Stomach smooth muscle (tissue), 2 donors: ENCODE results near the gene DUSP2.
A peak's percentile ranks its signal among the peaks of the same experiment; 100 is the strongest.

ENCODE experiments used
- H3K27ac ChIP-seq: one replicate; pipeline ENCODE4 v1.7.0; 2013; ENCODE audit warnings: mild to moderate bottlenecking, low read length, inconsistent platforms
- H3K27me3 ChIP-seq, 2 donors: one replicate each; pipeline ENCODE4 v1.7.0; 2013; ENCODE audit warnings: low read length in 2 of 2; ENCODE audit not compliant: insufficient read depth in 2 of 2, control insufficient read depth in 1 of 2
- H3K36me3 ChIP-seq, 2 donors: one replicate each; pipeline ENCODE4 v1.7.0; 2013; ENCODE audit warnings: low read length in 2 of 2; ENCODE audit not compliant: control insufficient read depth in 2 of 2, insufficient read depth in 2 of 2
- H3K4me1 ChIP-seq: one replicate; pipeline ENCODE4 v1.7.0; 2013; ENCODE audit warnings: low read length; ENCODE audit not compliant: control insufficient read depth, insufficient read depth
- H3K4me3 ChIP-seq, 2 donors: one replicate each; pipeline ENCODE4 v1.7.0; 2013; ENCODE audit warnings: low read length in 2 of 2
- H3K9ac ChIP-seq, 2 donors: one replicate each; pipeline ENCODE4 v1.7.0; 2013; ENCODE audit warnings: low read length in 2 of 2, mild to moderate bottlenecking in 1 of 2
- H3K9me3 ChIP-seq, 2 donors: one replicate each; pipeline ENCODE4 v1.7.0; 2013; ENCODE audit warnings: low read length in 2 of 2; ENCODE audit not compliant: control insufficient read depth in 2 of 2
- donor health status: healthy.
- donor health status: Pancreatic carcinoma.

The DUSP2 gene

DNA sequence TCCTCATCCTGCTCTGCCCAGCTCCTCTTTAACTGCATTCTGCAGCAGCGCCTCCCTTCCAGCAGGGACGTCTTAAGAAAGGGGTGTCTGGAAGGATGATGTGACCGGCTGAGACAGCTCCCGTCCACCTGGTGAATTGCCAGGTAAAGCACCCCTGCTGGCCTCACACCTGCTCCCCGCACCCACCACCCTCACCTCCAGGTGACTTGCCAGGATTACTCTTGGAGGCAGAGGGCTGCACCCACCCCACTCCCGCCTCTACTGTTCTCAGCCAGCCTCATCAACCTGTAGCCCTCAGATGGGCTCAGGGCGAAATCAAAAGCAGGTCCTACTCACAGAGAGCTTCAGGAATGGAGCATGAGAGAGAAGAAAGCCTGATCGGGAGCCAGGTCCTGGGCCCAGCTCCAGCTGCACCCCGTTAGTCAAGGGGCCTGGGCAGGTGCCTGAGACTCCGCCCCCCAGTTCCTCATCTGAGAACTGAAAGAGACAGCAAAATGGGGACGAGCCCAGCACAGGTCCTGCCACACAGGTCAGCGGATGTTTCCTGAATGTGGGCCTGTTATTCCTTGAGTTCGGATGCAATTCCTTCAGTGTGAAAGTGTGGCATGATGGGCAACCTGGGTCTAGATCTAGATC, 34.5 kb downstream of the DUSP2 start:
- Histone ChIP-seq H3K4me1 (peaks cover 14% of the 10 kb centered on the region), H3K36me3 (no peaks in the 10 kb centered on the region), H3K4me3 (no peak overlapping the region), H3K27ac (no peak overlapping the region), H3K27me3 (peaks cover 2 to 10% of the 10 kb centered on the region in 2 donors), H3K9me3 (peaks cover 0 to under 1% of the 10 kb centered on the region in 2 donors), H3K9ac (no peak overlapping the region)

DNA sequence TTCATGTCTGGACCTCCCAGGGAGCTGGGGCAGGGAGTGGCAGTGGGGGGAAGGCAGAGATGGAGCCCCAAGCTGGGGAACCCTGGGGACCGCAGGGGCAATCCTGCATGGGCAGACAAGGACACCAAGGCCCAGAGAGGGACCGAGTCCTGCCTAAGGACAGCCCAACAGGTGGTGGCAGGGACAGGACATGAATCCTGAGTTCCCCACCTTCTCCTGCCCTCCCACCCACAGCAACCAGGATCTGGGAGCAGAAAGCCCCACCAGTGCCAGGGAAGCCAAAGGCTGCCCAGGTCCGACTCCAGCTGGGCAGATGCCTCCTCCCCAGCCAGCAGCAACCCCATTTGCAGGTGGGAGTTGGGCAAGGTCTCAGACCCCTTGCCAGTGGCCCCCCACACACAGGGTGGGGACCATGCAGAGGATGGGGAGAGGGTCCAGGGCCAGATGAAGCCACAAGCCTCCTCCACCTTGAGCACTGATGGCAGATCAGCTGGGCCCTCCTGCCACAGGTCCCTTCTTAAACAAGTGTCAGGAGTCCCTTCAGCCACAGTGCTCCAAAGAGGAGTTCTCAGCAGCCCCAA, 35.2 kb downstream of the DUSP2 start:
- H3K4me1 ChIP-seq: peaks cover 14% of the 10 kb centered on the region
- H3K27me3 ChIP-seq: peaks cover 2 to 3% of the 10 kb centered on the region in 2 donors
- no peak overlapping the region for H3K4me3 ChIP-seq
- no peak overlapping the region for H3K9ac ChIP-seq
- H3K36me3 ChIP-seq: no peaks in the 10 kb centered on the region
- H3K9me3 ChIP-seq: peaks cover 0 to 7% of the 10 kb centered on the region in 2 donors
- H3K27ac ChIP-seq: no peak overlapping the region

DNA sequence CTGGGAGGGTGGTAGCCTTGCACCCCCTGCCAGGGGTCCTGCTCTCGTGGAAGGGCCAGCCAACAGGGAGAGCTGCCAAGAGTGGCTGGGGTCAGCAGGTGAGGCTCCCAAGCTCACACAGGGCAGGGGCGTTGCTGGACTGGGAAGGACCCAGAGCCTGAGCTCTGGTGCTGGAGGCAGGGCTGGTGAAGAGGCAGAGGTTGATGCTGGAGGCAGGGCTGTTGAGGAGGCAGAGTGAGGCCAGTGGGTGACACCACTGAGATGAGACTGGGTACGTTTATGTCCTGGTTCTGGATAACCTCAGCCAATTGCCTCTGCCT, 35.9 kb downstream of the DUSP2 start:
- Histone ChIP-seq H3K9me3 (peaks cover 0 to 11% of the 10 kb centered on the region in 2 donors), H3K36me3 (no peaks in the 10 kb centered on the region), H3K27ac (no peak overlapping the region), H3K4me1 (peaks cover 14% of the 10 kb centered on the region), H3K27me3 (peaks cover 0 to 2% of the 10 kb centered on the region in 2 donors), H3K4me3 (no peak overlapping the region), H3K9ac (no peak overlapping the region)

GRCh38 chr2:96108541-96109360, 36.5 kb downstream of the DUSP2 start:
- H3K4me1 ChIP-seq: peaks cover 14% of the 10 kb centered on the region
- H3K9me3 ChIP-seq: peaks cover 0 to 11% of the 10 kb centered on the region in 2 donors
- H3K4me3 ChIP-seq: no peak overlapping the region
- H3K9ac ChIP-seq: peak overlapping the region in 1 of 2 donors; percentile 28
- no peaks in the 10 kb centered on the region for H3K36me3 ChIP-seq
- peak overlapping the region; percentile 37 for H3K27ac ChIP-seq
- H3K27me3 ChIP-seq: peaks cover 0 to 2% of the 10 kb centered on the region in 2 donors

DNA sequence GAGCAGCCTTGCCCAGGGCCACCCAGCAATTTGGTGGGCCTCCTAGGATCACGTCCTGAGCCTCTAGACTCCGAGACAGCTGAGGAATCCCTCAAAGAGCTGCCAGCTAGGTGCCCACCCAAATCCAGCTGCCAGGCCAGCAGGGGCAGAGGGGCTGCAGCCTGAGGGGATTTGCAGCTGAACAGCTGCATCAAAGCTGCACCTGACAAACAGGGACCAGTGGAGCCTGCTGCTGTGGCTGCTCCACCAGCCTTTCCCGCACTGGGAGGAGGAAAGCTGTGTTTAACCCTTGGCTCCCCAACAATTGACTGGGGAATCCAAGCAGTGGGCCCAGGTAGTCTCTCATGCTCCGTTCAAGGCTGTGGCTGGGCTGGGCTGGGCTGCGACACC, 37.1 kb downstream of the DUSP2 start:
- H3K4me3 ChIP-seq: no peak overlapping the region
- H3K27me3 ChIP-seq: peaks cover 0 to 2% of the 10 kb centered on the region in 2 donors
- peaks cover 0 to 11% of the 10 kb centered on the region in 2 donors for H3K9me3 ChIP-seq
- H3K36me3 ChIP-seq: no peaks in the 10 kb centered on the region
- H3K27ac ChIP-seq: no peak overlapping the region
- H3K9ac ChIP-seq: no peak overlapping the region
- peaks cover 14% of the 10 kb centered on the region for H3K4me1 ChIP-seq

DNA sequence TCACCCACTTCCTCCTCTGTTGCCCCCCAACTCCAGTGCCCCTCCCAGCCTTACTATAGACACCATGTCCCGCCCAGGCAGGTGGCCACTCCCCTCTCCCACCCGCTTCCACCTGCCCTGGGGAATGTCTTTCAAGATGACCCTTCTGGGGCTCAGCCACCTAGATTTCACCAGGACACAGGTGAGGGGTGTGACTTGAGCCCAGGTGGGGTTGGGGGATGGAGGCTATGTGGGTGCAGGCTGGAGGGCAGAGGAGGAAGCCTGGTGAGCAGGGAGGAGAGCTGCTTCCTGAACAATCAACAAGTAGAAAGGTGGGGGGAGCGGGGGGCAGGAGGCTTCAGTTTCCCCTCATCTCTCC, 37.6 kb downstream of the DUSP2 start:
- Histone ChIP-seq H3K9me3 (peaks cover 0 to 11% of the 10 kb centered on the region in 2 donors), H3K4me3 (no peak overlapping the region), H3K9ac (no peak overlapping the region), H3K27me3 (peaks cover 0 to 2% of the 10 kb centered on the region in 2 donors), H3K36me3 (no peaks in the 10 kb centered on the region), H3K4me1 (peaks cover 14% of the 10 kb centered on the region), H3K27ac (no peak overlapping the region)

- Histone ChIP-seq H3K27ac (no peak overlapping the region), H3K9me3 (peaks cover 0 to 11% of the 10 kb centered on the region in 2 donors), H3K36me3 (no peaks in the 10 kb centered on the region), H3K9ac (no peak overlapping the region), H3K4me1 (peaks cover 14% of the 10 kb centered on the region), H3K4me3 (no peak overlapping the region), H3K27me3 (peaks cover 0 to 2% of the 10 kb centered on the region in 2 donors)
These were observed 38.1 kb downstream of the DUSP2 start for GRCh38 chr2:96106991-96107707.

GRCh38 chr2:96105994-96106715, 39.1 kb downstream of the DUSP2 start:
- no peaks in the 10 kb centered on the region for H3K36me3 ChIP-seq
- peaks cover 0 to 2% of the 10 kb centered on the region in 2 donors for H3K27me3 ChIP-seq
- no peak overlapping the region for H3K4me3 ChIP-seq
- H3K9me3 ChIP-seq: peaks cover 0 to 11% of the 10 kb centered on the region in 2 donors
- peaks cover 14% of the 10 kb centered on the region for H3K4me1 ChIP-seq
- H3K9ac ChIP-seq: no peak overlapping the region
- no peak overlapping the region for H3K27ac ChIP-seq

DNA sequence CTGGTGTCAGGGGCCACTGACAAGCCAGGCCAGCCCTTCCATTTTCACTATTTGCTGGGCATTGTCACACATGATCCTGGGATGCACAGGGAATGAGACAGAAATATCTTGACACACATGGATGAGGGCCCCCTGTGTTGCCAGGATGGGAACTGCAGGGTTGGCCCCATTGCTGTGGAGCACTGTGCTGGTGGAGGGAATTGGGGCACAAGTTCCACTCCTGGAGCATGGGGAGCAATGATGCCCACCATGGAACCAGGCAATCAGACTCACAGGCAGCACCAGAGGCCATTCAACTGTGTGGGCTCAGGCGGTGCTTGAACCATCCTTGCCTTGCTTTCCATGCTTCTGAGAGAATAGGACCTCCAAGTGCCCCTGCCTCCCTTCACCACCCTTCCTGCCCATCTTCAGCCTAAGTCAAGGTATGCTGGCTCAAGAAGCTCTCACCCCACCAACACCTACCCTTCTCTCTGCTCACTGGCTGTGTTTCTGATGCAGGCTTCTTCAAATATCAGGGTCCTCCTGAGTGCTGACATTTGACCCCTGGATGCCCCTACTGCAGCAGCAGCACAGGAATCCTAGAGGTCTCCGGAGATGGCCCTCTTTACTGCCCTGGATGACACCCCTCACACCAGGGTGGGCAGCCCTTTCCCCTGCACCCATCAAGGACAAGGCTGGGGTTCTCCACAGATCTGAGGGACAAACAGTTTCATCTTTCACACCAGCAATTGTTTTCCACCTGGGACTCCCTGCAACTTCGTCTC, 39.9 kb downstream of the DUSP2 start:
- Histone ChIP-seq H3K4me3 (peak overlapping the region in 1 of 2 donors; percentile 3), H3K9ac (no peak overlapping the region), H3K36me3 (no peaks in the 10 kb centered on the region), H3K9me3 (peaks cover 0 to 11% of the 10 kb centered on the region in 2 donors), H3K27me3 (peaks cover 0 to 2% of the 10 kb centered on the region in 2 donors), H3K27ac (no peak overlapping the region), H3K4me1 (peaks cover 14% of the 10 kb centered on the region)
